Gastrocnemius medialis (tissue), 4 donors: ENCODE results near the gene CRBN.

Experiments used
- CTCF ChIP-seq, 5 experiments: fragments of 450-650 bp in 3 of 5; fragments of 200-600 bp in 2 of 5; sonication (generic) in 2 of 5; IDR thresholded peaks in 4 of 5; conservative IDR thresholded peaks in 1 of 5; 1 replicate in 4 of 5; 2 replicates in 1 of 5; pipeline ENCODE4 v1.5.1; 2016 to 2019; ENCODE audit warnings: antibody characterized with exemption in 5 of 5, mild to moderate bottlenecking in 3 of 5, moderate library complexity in 3 of 5
- POLR2A ChIP-seq, 2 donors: fragments of 450-650 bp; IDR thresholded peaks; one replicate each; pipeline ENCODE4 v1.6.1; 2017; ENCODE audit warnings: antibody characterized with exemption in 2 of 2, mild to moderate bottlenecking in 2 of 2, moderate library complexity in 2 of 2

- no peak for TF ChIP-seq POLR2A (IDR thresholded peaks at IDR 0.05)
- no peak for TF ChIP-seq CTCF (IDR thresholded peaks at IDR 0.05 in 4 of 5, conservative IDR thresholded peaks at IDR 0.05 in 1 of 5)
Measured at GRCh38 chr3:3105246-3105645, 74.2 kb downstream of the CRBN start.
